Activated effector memory CD4-positive, alpha-beta T cell treated with Interleukin-2 at 50 U/mL for 16 hours (primary cell): ENCODE results near the gene SPANXA2.
"Not testable (repeated sequence)": the region's sequence is repeated elsewhere in the genome, so short reads cannot be mapped to it uniquely, and the experiment has no call there.

Source experiments
- DNase-seq: peaks from one replicate; pipeline ENCODE4 v3.0.0-alpha.2; 2020

The SPANXA2 gene, protein sequence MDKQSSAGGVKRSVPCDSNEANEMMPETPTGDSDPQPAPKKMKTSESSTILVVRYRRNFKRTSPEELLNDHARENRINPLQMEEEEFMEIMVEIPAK

DNA sequence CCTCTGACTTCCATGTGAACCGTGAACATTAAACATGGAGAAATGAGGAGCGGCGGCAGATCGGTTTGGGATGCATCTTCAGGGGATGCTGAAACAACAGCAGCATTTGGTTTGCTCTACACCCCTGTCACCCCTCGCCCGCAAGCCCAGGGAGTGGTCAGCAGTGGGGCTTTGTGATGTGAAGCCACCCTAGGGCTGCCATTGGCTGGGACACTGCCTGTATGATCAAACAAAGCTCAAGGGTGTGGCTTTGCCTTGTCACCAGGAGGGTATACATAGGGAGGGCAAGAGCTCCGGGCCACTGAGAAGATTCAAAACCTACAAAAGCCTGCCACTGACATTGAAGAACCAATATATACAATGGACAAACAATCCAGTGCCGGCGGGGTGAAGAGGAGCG is at the start of gene SPANXA2:
SPANXA2 (plus strand) TSS at position 301 of the 400 bp plus-strand sequence; CDS start at position 361, 60 bp downstream.
- not testable (repeated sequence) for DNase-seq

DNA sequence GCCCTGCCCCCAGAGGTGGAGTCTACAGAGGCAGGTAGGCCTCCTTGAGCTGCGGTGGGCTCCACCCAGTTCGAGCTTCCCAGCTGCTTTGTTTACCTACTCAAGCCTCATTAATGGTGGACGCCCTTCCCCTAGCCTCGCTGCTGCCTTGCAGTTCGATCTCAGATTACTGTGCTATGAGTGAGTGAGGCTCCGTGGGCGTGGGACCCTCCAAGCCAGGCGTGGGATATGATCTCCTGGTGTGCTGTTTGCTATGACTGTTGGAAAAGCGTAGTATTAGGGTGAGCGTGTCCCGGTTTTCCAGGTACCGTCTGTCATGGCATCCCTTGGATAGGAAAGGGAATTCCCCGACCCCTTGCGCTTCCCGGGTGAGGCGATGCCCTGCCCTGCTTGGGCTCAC is 47.0 kb upstream of the SPANXA2 start:
- DNase-seq: not testable (repeated sequence)

DNA sequence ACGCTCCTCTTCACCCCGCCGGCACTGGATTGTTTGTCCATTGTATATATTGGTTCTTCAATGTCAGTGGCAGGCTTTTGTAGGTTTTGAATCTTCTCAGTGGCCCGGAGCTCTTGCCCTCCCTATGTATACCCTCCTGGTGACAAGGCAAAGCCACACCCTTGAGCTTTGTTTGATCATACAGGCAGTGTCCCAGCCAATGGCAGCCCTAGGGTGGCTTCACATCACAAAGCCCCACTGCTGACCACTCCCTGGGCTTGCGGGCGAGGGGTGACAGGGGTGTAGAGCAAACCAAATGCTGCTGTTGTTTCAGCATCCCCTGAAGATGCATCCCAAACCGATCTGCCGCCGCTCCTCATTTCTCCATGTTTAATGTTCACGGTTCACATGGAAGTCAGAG is 4.9 kb upstream of the SPANXA2 start, which contains the start of gene SPANXA1:
SPANXA1 (minus strand) TSS at position 101 of the 400 bp plus-strand sequence; CDS start at position 41, 60 bp downstream.
- DNase-seq: not testable (repeated sequence)

DNA sequence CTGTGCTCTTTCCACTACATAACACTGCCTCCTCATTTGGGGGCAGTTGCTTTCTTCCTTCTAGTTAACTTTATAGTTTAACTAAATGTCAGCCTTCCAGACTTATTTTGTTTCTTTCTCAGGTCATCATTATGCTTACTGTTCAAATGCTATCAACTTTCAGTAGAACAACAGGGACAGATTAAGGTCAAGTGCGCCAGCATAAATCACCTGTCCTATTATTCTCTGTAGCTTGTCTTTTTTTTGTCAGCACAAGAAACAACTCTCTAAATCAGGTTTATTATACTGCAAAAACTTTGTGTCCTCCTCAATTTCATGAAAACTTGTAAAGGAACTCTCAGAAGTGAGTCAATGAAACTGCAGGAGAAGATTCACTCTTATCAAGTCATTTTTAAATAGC is 19.6 kb downstream of the SPANXA2 start:
- DNase-seq: no peak

DNA sequence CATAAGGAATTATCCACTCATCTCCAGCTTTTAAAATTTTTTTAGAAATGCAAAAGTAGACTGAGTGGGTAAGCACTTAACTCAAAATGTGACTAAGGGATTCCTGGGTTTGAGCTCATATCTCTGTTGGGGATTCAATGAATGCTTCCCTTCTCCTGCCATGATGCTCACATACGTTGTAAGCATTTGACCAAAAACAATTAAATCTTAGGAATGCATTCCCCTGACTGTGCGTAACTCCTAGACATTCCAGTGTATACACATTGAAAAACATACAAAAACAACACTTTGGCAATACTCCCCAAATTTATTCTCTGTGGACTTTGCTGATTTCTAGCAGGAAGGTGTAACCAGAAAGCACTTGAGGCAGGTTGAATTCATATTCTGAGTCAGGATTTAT is 29.8 kb downstream of the SPANXA2 start:
- DNase-seq: no peak

DNA sequence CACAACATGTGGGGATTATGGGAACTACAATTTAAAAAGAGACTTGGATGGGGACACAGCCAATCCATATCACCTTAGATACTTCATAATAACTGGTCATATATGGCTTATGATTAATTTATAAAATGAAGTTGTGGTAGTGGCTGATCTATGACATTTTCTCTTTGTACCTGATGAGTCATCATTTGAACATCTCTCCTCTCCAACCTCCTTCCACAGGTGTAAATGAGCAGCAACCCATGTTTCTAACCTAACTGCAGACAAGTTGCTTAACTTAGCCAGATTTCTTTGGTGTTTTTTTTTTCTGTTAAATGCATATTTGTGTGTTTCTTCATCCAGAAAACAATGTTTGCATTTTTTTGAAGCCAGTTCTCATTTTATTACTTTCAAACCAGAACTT is 42.6 kb downstream of the SPANXA2 start:
- no peak for DNase-seq

DNA sequence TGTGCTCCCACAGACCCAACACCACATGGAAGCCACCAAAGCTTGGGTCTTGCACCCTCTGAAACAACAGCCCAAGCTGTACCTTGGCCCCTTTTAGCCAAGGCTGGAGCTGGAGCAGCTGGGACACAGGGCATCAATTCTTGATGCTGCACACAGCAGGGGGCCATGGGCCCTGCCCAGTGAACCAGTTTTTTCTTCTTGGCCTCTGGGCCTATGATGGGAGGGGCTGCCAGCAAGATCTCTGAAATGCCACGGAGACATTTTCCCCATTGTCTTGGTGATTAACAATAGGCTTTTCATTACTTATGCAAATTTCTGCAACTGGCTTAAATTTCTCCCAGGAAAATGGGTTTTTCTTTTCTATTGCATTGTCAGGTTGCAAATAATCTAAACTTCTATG is 49.0 kb downstream of the SPANXA2 start:
- no peak for DNase-seq
